MM.1S (cell line): Measurements from ENCODE around the gene RPL12.

Experiments used
- DNase-seq: peaks from one replicate; pipeline ENCODE4 v3.0.0-alpha.2; 2015
- H2AFZ ChIP-seq: fragments of 300-600 bp; sonication (generic); 2 replicates; pipeline ENCODE4 v1.6.0; 2016; ENCODE audit warnings: antibody characterized with exemption, low read length
- H3F3A ChIP-seq: fragments of 300-600 bp; sonication (generic); 2 replicates; pipeline ENCODE4 v1.6.1; 2016; ENCODE audit warnings: mild to moderate bottlenecking, antibody characterized with exemption, low read length, moderate library complexity, mixed read lengths; ENCODE audit not compliant: insufficient read depth
- H3K27ac ChIP-seq: fragments of 300-600 bp; sonication (generic); 2 replicates; pipeline ENCODE4 v1.5.1; 2016; ENCODE audit warnings: mild to moderate bottlenecking, low read length
- H3K27me3 ChIP-seq: fragments of 300-600 bp; sonication (generic); replicated peaks from 2 replicates; pipeline ENCODE4 v1.6.0; 2016; ENCODE audit warnings: low read length; ENCODE audit not compliant: insufficient read depth
- H3K36me3 ChIP-seq: fragments of 300-600 bp; sonication (generic); replicated peaks from 2 replicates; pipeline ENCODE4 v1.6.1; 2016; ENCODE audit warnings: mild to moderate bottlenecking, low read length, mixed read lengths; ENCODE audit not compliant: insufficient read depth
- H3K4me1 ChIP-seq: fragments of 300-600 bp; sonication (generic); 2 replicates; pipeline ENCODE4 v1.6.1; 2016; ENCODE audit warnings: low read length, mixed read lengths
- H3K4me2 ChIP-seq: fragments of 300-600 bp; sonication (generic); 2 replicates; pipeline ENCODE4 v1.6.0; 2016; ENCODE audit warnings: low read depth, low read length
- H3K4me3 ChIP-seq: fragments of 300-600 bp; sonication (generic); 2 replicates; pipeline ENCODE4 v1.5.1; 2016; ENCODE audit warnings: low read length, mixed read lengths
- H3K79me2 ChIP-seq: fragments of 300-600 bp; sonication (generic); 2 replicates; pipeline ENCODE4 v1.6.1; 2016; ENCODE audit warnings: mixed run types, low read length, mixed read lengths
- H3K9ac ChIP-seq: fragments of 300-600 bp; sonication (generic); 2 replicates; pipeline ENCODE4 v1.6.1; 2016; ENCODE audit warnings: low read length, mixed read lengths
- H3K9me2 ChIP-seq: fragments of 300-600 bp; sonication (generic); replicated peaks from 2 replicates; pipeline ENCODE4 v1.6.1; 2016; ENCODE audit warnings: mild to moderate bottlenecking, low read length, mixed read lengths; ENCODE audit not compliant: insufficient read depth
- H3K9me3 ChIP-seq: fragments of 300-600 bp; sonication (generic); replicated peaks from 2 replicates; pipeline ENCODE4 v1.6.1; 2016; ENCODE audit warnings: mild to moderate bottlenecking, low read length, mixed read lengths; ENCODE audit not compliant: insufficient read depth
- H4K20me1 ChIP-seq: fragments of 300-600 bp; sonication (generic); 2 replicates; pipeline ENCODE4 v1.6.1; 2016; ENCODE audit warnings: mild to moderate bottlenecking, low read length, moderate library complexity, mixed read lengths; ENCODE audit not compliant: insufficient read depth
- CTCF ChIP-seq: fragments of 300-600 bp; sonication (generic); IDR thresholded peaks from 2 replicates; pipeline ENCODE4 v1.5.1; 2016; ENCODE audit warnings: antibody characterized with exemption, low read length, mixed read lengths
- EZH2 ChIP-seq: fragments of 300-600 bp; sonication (generic); optimal IDR thresholded peaks from 2 replicates; pipeline ENCODE3; 2017; ENCODE audit warnings: low read depth, mild to moderate bottlenecking, antibody characterized with exemption, low read length, mixed read lengths
- EZH2phosphoT487 ChIP-seq: fragments of 300-600 bp; sonication (generic); IDR thresholded peaks from 2 replicates; pipeline ENCODE4 v1.6.1; 2018; ENCODE audit warnings: antibody characterized with exemption, low read length

RPL12 gene

GRCh38 chr9:127494304-127494702, 43.1 kb upstream of the RPL12 start:
- Histone ChIP-seq H3K27ac (no peak overlapping the region), H2AFZ (no peak overlapping the region), H3K4me1 (no peaks in the 10 kb centered on the region), H3K9me2 (no peaks in the 10 kb centered on the region), H3K27me3 (no peaks in the 10 kb centered on the region), H3F3A (no peaks in the 10 kb centered on the region), H3K36me3 (no peaks in the 10 kb centered on the region), H3K9ac (no peak overlapping the region), H3K4me3 (no peak overlapping the region), H3K79me2 (no peaks in the 10 kb centered on the region), H3K4me2 (no peak overlapping the region), H3K9me3 (no peaks in the 10 kb centered on the region), H4K20me1 (no peaks in the 10 kb centered on the region)
- TF ChIP-seq EZH2phosphoT487 (no peak), EZH2 (no peak), CTCF (no peak)
- no peak for DNase-seq

- Histone ChIP-seq H3K27me3 (no peaks in the 10 kb centered on the region), H3K27ac (no peak overlapping the region), H3F3A (no peaks in the 10 kb centered on the region), H4K20me1 (no peaks in the 10 kb centered on the region), H3K4me2 (no peak overlapping the region), H3K4me3 (no peak overlapping the region), H3K36me3 (no peaks in the 10 kb centered on the region), H3K9me3 (no peaks in the 10 kb centered on the region), H3K9me2 (no peaks in the 10 kb centered on the region), H2AFZ (no peak overlapping the region), H3K79me2 (no peaks in the 10 kb centered on the region), H3K4me1 (no peaks in the 10 kb centered on the region), H3K9ac (no peak overlapping the region)
- TF ChIP-seq CTCF (no peak), EZH2 (no peak), EZH2phosphoT487 (no peak)
- DNase-seq: no peak
Observed at GRCh38 chr9:127493592-127494303, 42.5 kb upstream of the RPL12 start.

GRCh38 chr9:127492616-127493015, 41.4 kb upstream of the RPL12 start:
- Histone ChIP-seq H4K20me1 (no peaks in the 10 kb centered on the region), H3K4me2 (no peak overlapping the region), H3K4me1 (no peaks in the 10 kb centered on the region), H3K4me3 (no peak overlapping the region), H3K9me3 (no peaks in the 10 kb centered on the region), H3F3A (no peaks in the 10 kb centered on the region), H3K9ac (no peak overlapping the region), H3K9me2 (no peaks in the 10 kb centered on the region), H2AFZ (no peak overlapping the region), H3K27ac (no peak overlapping the region), H3K27me3 (no peaks in the 10 kb centered on the region), H3K79me2 (no peaks in the 10 kb centered on the region), H3K36me3 (no peaks in the 10 kb centered on the region)
- TF ChIP-seq EZH2 (no peak), EZH2phosphoT487 (no peak), CTCF (no peak)
- DNase-seq: no peak
